NCI-H1694 treated with DMSO at 0.1 percent for 48 hours (cell line): Measurements from ENCODE around the gene DMWD.
A peak's percentile ranks its signal among the peaks of the same experiment; 100 is the strongest.

Source experiments
- DNase-seq: peaks from one replicate; lab custom pipeline; 2025; lab: John Stamatoyannopoulos, UW

Gene DMWD

GRCh38 chr19:45792470-45793177, at the start of gene DMWD:
Gene DMWD (minus strand): TSS chr19:45792845. CDS start chr19:45792756, 89 bp downstream.
- peak; percentile 97 for DNase-seq

- DNase-seq, result no peak
Observed at GRCh38 chr19:45842198-45842597, 49.6 kb upstream of the DMWD start.

- no peak for DNase-seq
Observed at GRCh38 chr19:45834970-45835369, 42.3 kb upstream of the DMWD start.

- DNase-seq, result no peak
Observed at GRCh38 chr19:45828945-45829344, 36.3 kb upstream of the DMWD start.

GRCh38 chr19:45828523-45828922, 35.9 kb upstream of the DMWD start:
- no peak for DNase-seq

GRCh38 chr19:45827459-45828093, 34.9 kb upstream of the DMWD start:
- no peak for DNase-seq

- DNase-seq, result no peak
Observed at GRCh38 chr19:45826934-45827333, 34.3 kb upstream of the DMWD start.

GRCh38 chr19:45825917-45826893, 33.6 kb upstream of the DMWD start:
- no peak for DNase-seq

- no peak for DNase-seq
Observed at GRCh38 chr19:45825263-45825605, 32.6 kb upstream of the DMWD start.

- no peak for DNase-seq
Observed at GRCh38 chr19:45824531-45825262, 32.1 kb upstream of the DMWD start.

- peak; percentile 18 for DNase-seq
Observed at GRCh38 chr19:45824041-45824471, 31.4 kb upstream of the DMWD start.

GRCh38 chr19:45823182-45823581, 30.5 kb upstream of the DMWD start:
- no peak for DNase-seq

GRCh38 chr19:45822716-45823115, 30.1 kb upstream of the DMWD start:
- DNase-seq, result no peak

- DNase-seq, result no peak
Observed at GRCh38 chr19:45821570-45821969, 28.9 kb upstream of the DMWD start.

- DNase-seq, result no peak
Observed at GRCh38 chr19:45821103-45821521, 28.5 kb upstream of the DMWD start.

- DNase-seq, result no peak
Observed at GRCh38 chr19:45820413-45821102, 27.9 kb upstream of the DMWD start.

GRCh38 chr19:45819769-45820168, 27.1 kb upstream of the DMWD start:
- no peak for DNase-seq

- no peak for DNase-seq
Observed at GRCh38 chr19:45817725-45818301, 25.2 kb upstream of the DMWD start.

GRCh38 chr19:45817010-45817724, 24.5 kb upstream of the DMWD start:
- peak; percentile 91 for DNase-seq
